HepG2 (cell line): ENCODE results near the gene SEMA3B. TPM values are rescaled to one million over a fixed set of nuclear protein-coding genes. Genes with fewer than 3 reads are reported as not detected.
A peak's percentile ranks its signal among the peaks of the same experiment; 100 is the strongest.

Experiments
- ATF6 ChIP-seq: sonication (generic); formaldehyde crosslinking; conservative IDR thresholded peaks from 2 replicates; pipeline ENCODE4 v1.4.0; 2020; ENCODE audit warnings: missing genetic modification reagents
- ERF ChIP-seq: IDR thresholded peaks from 2 replicates; pipeline ENCODE4 v1.6.1; 2018; ENCODE audit warnings: missing biosample characterization, missing genetic modification reagents
- GATAD2A ChIP-seq: IDR thresholded peaks from 2 replicates; pipeline ENCODE4 v1.6.1; 2016
- HBP1 ChIP-seq: IDR thresholded peaks from 2 replicates; pipeline ENCODE4 v1.6.1; 2016; ENCODE audit warnings: low read depth, control low read depth
- HNF1B ChIP-seq: sonication (generic); formaldehyde crosslinking; IDR thresholded peaks from 2 replicates; pipeline ENCODE4 v1.5.1; 2020; ENCODE audit warnings: mild to moderate bottlenecking, moderate library complexity, missing genetic modification reagents
- KAT7 ChIP-seq: IDR thresholded peaks from 2 replicates; pipeline ENCODE4 v1.6.1; 2018; ENCODE audit warnings: borderline replicate concordance, missing compliant biosample characterization
- PCBP1 ChIP-seq: fragments of 200-400 bp; formaldehyde crosslinking; IDR thresholded peaks from 2 replicates; pipeline ENCODE4 v1.6.1; 2017; ENCODE audit warnings: mild to moderate bottlenecking, low read depth, low read length, borderline replicate concordance
- PLSCR1 ChIP-seq: sonication (generic); formaldehyde crosslinking; IDR thresholded peaks from 2 replicates; pipeline ENCODE4 v1.5.0; 2020; ENCODE audit warnings: missing genetic modification reagents, mild to moderate bottlenecking, borderline replicate concordance
- POLR2AphosphoS5 ChIP-seq: IDR thresholded peaks from 2 replicates; pipeline ENCODE4 v1.6.1; 2012; ENCODE audit warnings: low read depth, low read length
- RELA ChIP-seq: sonication (generic); formaldehyde crosslinking; IDR thresholded peaks from 2 replicates; pipeline ENCODE4 v1.4.0; 2020; ENCODE audit warnings: missing genetic modification reagents
- ZBTB7A ChIP-seq: sonication (generic); formaldehyde crosslinking; IDR thresholded peaks from 2 replicates; pipeline ENCODE4 v1.8.0; 2022; ENCODE audit warnings: mild to moderate bottlenecking, missing genetic modification reagents
- ZNF136 ChIP-seq: sonication (generic); formaldehyde crosslinking; IDR thresholded peaks from 2 replicates; pipeline ENCODE4 v1.8.1; 2022; ENCODE audit warnings: low read depth, mild to moderate bottlenecking, moderate library complexity, missing genetic modification reagents
- ZNF263 ChIP-seq: sonication (generic); formaldehyde crosslinking; IDR thresholded peaks from 2 replicates; pipeline ENCODE4 v1.4.0; 2020; ENCODE audit warnings: missing genetic modification reagents
- ZNF326 ChIP-seq: sonication (generic); formaldehyde crosslinking; IDR thresholded peaks from 2 replicates; pipeline ENCODE4 v1.4.0; 2020; ENCODE audit warnings: missing genetic modification reagents, borderline replicate concordance
- ZNF337 ChIP-seq: sonication (generic); formaldehyde crosslinking; IDR thresholded peaks from 2 replicates; pipeline ENCODE4 v1.5.1; 2020; ENCODE audit warnings: missing genetic modification reagents, low read depth, mild to moderate bottlenecking, borderline replicate concordance
- ZNF33B ChIP-seq: sonication (generic); formaldehyde crosslinking; IDR thresholded peaks from 2 replicates; pipeline ENCODE4 v1.5.1; 2020; ENCODE audit warnings: mild to moderate bottlenecking, missing genetic modification reagents
- ZNF850 ChIP-seq: sonication (generic); formaldehyde crosslinking; conservative IDR thresholded peaks from 2 replicates; pipeline ENCODE4 v1.9.0; 2021; ENCODE audit warnings: mild to moderate bottlenecking, missing genetic modification reagents
- ZSCAN30 ChIP-seq: sonication (generic); formaldehyde crosslinking; IDR thresholded peaks from 2 replicates; pipeline ENCODE4 v1.5.0; 2020; ENCODE audit warnings: mild to moderate bottlenecking, missing genetic modification reagents
- ZSCAN5A ChIP-seq: sonication (generic); formaldehyde crosslinking; IDR thresholded peaks from 2 replicates; pipeline ENCODE4 v1.8.0; 2022; ENCODE audit warnings: mild to moderate bottlenecking, missing genetic modification reagents, borderline replicate concordance
- polyA plus RNA-seq, 8 experiments: library from polyadenylated mRNA; depleted of rRNA in 3 of 8; stranded (reverse) in 7 of 8; unstranded in 1 of 8; fragments of >200 nt; fragmentation: Illumina TruSeq in 4 of 8; extraction: Trizol in 4 of 8; gene quantifications; 2 replicates each; pipeline versions ENCODE4 v1.2.1 to v1.2.3, GENCODE V29; 2011 to 2016; ENCODE audit warnings: low read depth in 4 of 8, missing spikeins in 1 of 8, mixed read lengths in 1 of 8; ENCODE audit not compliant: insufficient read depth in 1 of 8
- total RNA-seq, 5 experiments: library from RNA; depleted of rRNA; stranded (reverse); fragments of >200 nt; fragmentation: Illumina TruSeq; extraction: Trizol; gene quantifications; 2 replicates each; pipeline ENCODE4 v1.2.3, GENCODE V29; 2016; ENCODE audit warnings: low read depth in 1 of 5

Gene SEMA3B
- total and polyA plus RNA-seq, 2 of the 13 experiments (the other 11 are each of a cell fraction or from before 2014, with no cell fraction given), result 93.2 to 158 TPM

GRCh38 chr3:50272911-50273688, 4.2 kb downstream of the SEMA3B start (continued):
- TF ChIP-seq HBP1 (0 out of 2 replicates have a peak, but pooled peaks have one; percentile 48), ZNF326 (CRISPR knock-in tag) (peak; percentile 68; the same call in 1 of the 2 replicates), RELA (CRISPR knock-in tag) (peak; percentile 78; the same call in 1 of the 2 replicates), PLSCR1 (CRISPR knock-in tag) (no peak), GATAD2A (peak; percentile 79), ERF (CRISPR knock-in tag) (peak; percentile 76; the same call in 1 of the 2 replicates), PCBP1 (0 out of 2 replicates have a peak, but pooled peaks have one; percentile 70), HNF1B (CRISPR knock-in tag) (peak; percentile 72), ZNF337 (CRISPR knock-in tag) (no peak), ZNF136 (CRISPR knock-in tag) (no peak), ZSCAN30 (CRISPR knock-in tag) (no peak), ZBTB7A (CRISPR knock-in tag) (peak; percentile 72; the same call in 1 of the 2 replicates), KAT7 (CRISPR knock-in tag) (peak; percentile 52; the same call in 1 of the 2 replicates), ATF6 (CRISPR knock-in tag) (0 out of 2 replicates have a peak, but pooled peaks have one; percentile 51), ZNF33B (no peak), POLR2AphosphoS5 (0 out of 2 replicates have a peak, but pooled peaks have one; percentile 37), ZSCAN5A (CRISPR knock-in tag) (no peak), ZNF850 (no peak), ZNF263 (CRISPR knock-in tag) (no peak; the same call in 1 of the 2 replicates)
